ENCODE results near the gene RAB6B. TPM values are rescaled to one million over a fixed set of nuclear protein-coding genes. Genes with fewer than 3 reads are reported as not detected.

Gene RAB6B
- 0.82 and 0.91 TPM in 2 replicates for total RNA-seq

- intact Hi-C loops (cut with micrococcal nuclease) = no loop called here
Measured at GRCh38 chr3:133895208-133896001, at the start of gene RAB6B. RAB6B (minus strand) TSS chr3:133895882; CDS start chr3:133895466, 416 bp downstream.

GRCh38 chr3:133944641-133945380 lies 49.1 kb upstream of the RAB6B start:
- intact Hi-C loops (cut with micrococcal nuclease) = no loop called here

- intact Hi-C loops (cut with micrococcal nuclease) = no loop called here
Measured at GRCh38 chr3:133944181-133944580, 48.5 kb upstream of the RAB6B start.

- intact Hi-C loops (cut with micrococcal nuclease) = no loop called here
Measured at GRCh38 chr3:133943639-133944141, 48.0 kb upstream of the RAB6B start.

GRCh38 chr3:133943031-133943535 lies 47.4 kb upstream of the RAB6B start:
- intact Hi-C loops (cut with micrococcal nuclease) = no loop called here

GRCh38 chr3:133941415-133941821 lies 45.7 kb upstream of the RAB6B start:
- intact Hi-C loops (cut with micrococcal nuclease) = no loop called here

GRCh38 chr3:133940536-133940935 lies 44.9 kb upstream of the RAB6B start:
- intact Hi-C loops (cut with micrococcal nuclease) = no loop called here

GRCh38 chr3:133939463-133939835 lies 43.8 kb upstream of the RAB6B start:
- intact Hi-C loops (cut with micrococcal nuclease) = no loop called here

GRCh38 chr3:133938770-133939462 lies 43.2 kb upstream of the RAB6B start:
- intact Hi-C loops (cut with micrococcal nuclease) = no loop called here

- intact Hi-C loops (cut with micrococcal nuclease) = no loop called here
Measured at GRCh38 chr3:133937756-133938601, 42.3 kb upstream of the RAB6B start.

- intact Hi-C loops (cut with micrococcal nuclease) = no loop called here
Measured at GRCh38 chr3:133937061-133937686, 41.5 kb upstream of the RAB6B start.

- intact Hi-C loops (cut with micrococcal nuclease) = no loop called here
Measured at GRCh38 chr3:133935843-133936769, 40.4 kb upstream of the RAB6B start.

- intact Hi-C loops (cut with micrococcal nuclease) = no loop called here
Measured at GRCh38 chr3:133934996-133935842, 39.5 kb upstream of the RAB6B start.

GRCh38 chr3:133934073-133934970 lies 38.6 kb upstream of the RAB6B start:
- intact Hi-C loops (cut with micrococcal nuclease) = no loop called here

GRCh38 chr3:133933097-133934024 lies 37.7 kb upstream of the RAB6B start:
- intact Hi-C loops (cut with micrococcal nuclease) = no loop called here

GRCh38 chr3:133932009-133932408 lies 36.3 kb upstream of the RAB6B start:
- intact Hi-C loops (cut with micrococcal nuclease) = no loop called here

Data from T-helper 2 cell treated with Interferon-gamma antibody and Interleukin-4, amounts not matched to agents 100 ng/mL and 5 ng/mL, for 36 hours (primary cell).